ENCODE measurements around the gene GLIPR2. TPM values are rescaled to one million over a fixed set of nuclear protein-coding genes. Genes with fewer than 3 reads are reported as not detected.
"Not testable (repeated sequence)": the region's sequence is repeated elsewhere in the genome, so short reads cannot be mapped to it uniquely, and the experiment has no call there.

GLIPR2 gene, protein sequence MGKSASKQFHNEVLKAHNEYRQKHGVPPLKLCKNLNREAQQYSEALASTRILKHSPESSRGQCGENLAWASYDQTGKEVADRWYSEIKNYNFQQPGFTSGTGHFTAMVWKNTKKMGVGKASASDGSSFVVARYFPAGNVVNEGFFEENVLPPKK
- 4.0 TPM for polyA plus RNA-seq (2012; ENCODE audit: missing spikeins)

- DNase-seq (ENCODE audit: insufficient read length) (peak; percentile 97), FAIRE-seq (peak; percentile 79)
- TF ChIP-seq POLR2A (IDR thresholded peaks at IDR 0.05; ENCODE audit: low read depth, low read length) (peak; percentile 68; the same call in 1 of the 2 replicates), TAF1 (IDR thresholded peaks at IDR 0.05; ENCODE audit: borderline replicate concordance, low read depth, low read length) (no peak), POLR2AphosphoS5 (IDR thresholded peaks at IDR 0.05; ENCODE audit: low read depth, low read length) (peak; percentile 50; the same call in 1 of the 2 replicates)
Observed at GRCh38 chr9:36136272-36136893, at the start of gene GLIPR2. Gene GLIPR2 (plus strand): TSS chr9:36136733. CDS start chr9:36136779, 46 bp downstream.

GRCh38 chr9:36087054-36087453 is 49.5 kb upstream of the GLIPR2 start:
- FAIRE-seq; DNase-seq (ENCODE audit: insufficient read length): not testable (repeated sequence)

- TF ChIP-seq TAF1 (IDR thresholded peaks at IDR 0.05; ENCODE audit: borderline replicate concordance, low read depth, low read length) (no peak), POLR2A (IDR thresholded peaks at IDR 0.05; ENCODE audit: low read depth, low read length) (no peak), POLR2AphosphoS5 (IDR thresholded peaks at IDR 0.05; ENCODE audit: low read depth, low read length) (no peak)
- no peak for FAIRE-seq
Observed at GRCh38 chr9:36088020-36088419, 48.5 kb upstream of the GLIPR2 start.

GRCh38 chr9:36091026-36091953 is 45.2 kb upstream of the GLIPR2 start:
- TF ChIP-seq TAF1 (IDR thresholded peaks at IDR 0.05; ENCODE audit: borderline replicate concordance, low read depth, low read length), result no peak
- no peak for TF ChIP-seq POLR2AphosphoS5 (IDR thresholded peaks at IDR 0.05; ENCODE audit: low read depth, low read length)
- TF ChIP-seq POLR2A (IDR thresholded peaks at IDR 0.05; ENCODE audit: low read depth, low read length), result no peak
- FAIRE-seq (no peak), DNase-seq (ENCODE audit: insufficient read length) (no peak)

More at GRCh38 chr9:36088020-36088419, 48.5 kb upstream of the GLIPR2 start:
- no peak for DNase-seq (ENCODE audit: insufficient read length)

DNA sequence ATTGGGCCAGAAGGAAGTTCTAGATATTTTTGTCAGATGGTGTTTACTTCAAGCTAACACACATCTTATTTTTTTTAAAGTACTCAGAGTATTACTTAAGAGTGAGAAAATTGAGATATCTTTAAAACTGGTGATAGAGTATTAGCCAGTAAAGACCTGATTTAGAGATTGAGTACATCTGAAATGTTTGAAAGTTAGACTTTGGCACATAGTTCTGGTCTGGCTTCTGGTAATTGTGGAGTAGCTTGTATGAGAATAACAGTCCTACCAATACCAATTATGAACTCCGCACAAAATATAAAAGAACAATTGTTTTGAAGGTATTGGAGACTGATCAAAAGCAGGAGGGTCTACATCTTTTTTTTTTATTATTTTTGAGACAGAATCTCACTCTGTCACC is 44.5 kb upstream of the GLIPR2 start:
- FAIRE-seq (no peak), DNase-seq (ENCODE audit: insufficient read length) (no peak)
- TF ChIP-seq POLR2A (IDR thresholded peaks at IDR 0.05; ENCODE audit: low read depth, low read length) (no peak), POLR2AphosphoS5 (IDR thresholded peaks at IDR 0.05; ENCODE audit: low read depth, low read length) (no peak), TAF1 (IDR thresholded peaks at IDR 0.05; ENCODE audit: borderline replicate concordance, low read depth, low read length) (no peak)

DNA sequence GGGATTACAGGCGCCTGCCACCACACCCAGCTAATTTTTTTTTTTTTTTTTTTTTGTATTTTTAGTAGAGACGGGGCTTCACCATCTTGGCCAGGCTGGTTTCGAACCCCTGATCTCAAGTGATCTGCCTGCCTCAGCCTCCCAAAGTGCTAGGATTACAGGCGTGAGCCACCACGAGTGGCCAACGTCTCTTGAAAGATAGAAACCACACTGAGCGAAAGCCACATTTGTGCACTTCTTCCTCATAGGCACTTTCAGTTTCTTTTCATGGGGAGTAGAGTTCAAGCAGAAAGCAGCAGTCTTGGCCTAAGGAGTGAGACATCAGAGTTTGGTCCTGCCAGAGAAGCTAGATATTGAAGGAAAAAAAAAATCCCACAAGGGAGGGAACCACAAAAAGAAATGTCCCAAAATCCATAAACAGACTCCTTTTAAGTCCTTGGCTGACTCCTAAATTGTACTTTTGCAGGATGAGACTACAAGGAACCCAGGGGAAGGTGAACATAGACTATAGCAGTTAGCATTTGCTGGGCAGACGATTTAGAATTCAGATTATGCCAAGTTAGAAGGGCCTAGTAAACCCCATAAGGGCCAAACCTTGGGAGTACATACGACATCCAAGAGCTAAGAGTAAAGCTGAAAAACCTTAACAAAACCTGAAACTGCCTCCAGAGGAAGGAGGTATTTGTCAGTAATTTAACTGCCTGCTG is 43.9 kb upstream of the GLIPR2 start:
- FAIRE-seq, result peak; percentile 91
- peak; percentile 18 for DNase-seq (ENCODE audit: insufficient read length)
- TF ChIP-seq POLR2A (IDR thresholded peaks at IDR 0.05; ENCODE audit: low read depth, low read length), result no peak

GRCh38 chr9:36093384-36093783 is 43.1 kb upstream of the GLIPR2 start:
- FAIRE-seq (no peak), DNase-seq (ENCODE audit: insufficient read length) (no peak)
- TF ChIP-seq POLR2A (IDR thresholded peaks at IDR 0.05; ENCODE audit: low read depth, low read length) (no peak), POLR2AphosphoS5 (IDR thresholded peaks at IDR 0.05; ENCODE audit: low read depth, low read length) (no peak), TAF1 (IDR thresholded peaks at IDR 0.05; ENCODE audit: borderline replicate concordance, low read depth, low read length) (no peak)

DNA sequence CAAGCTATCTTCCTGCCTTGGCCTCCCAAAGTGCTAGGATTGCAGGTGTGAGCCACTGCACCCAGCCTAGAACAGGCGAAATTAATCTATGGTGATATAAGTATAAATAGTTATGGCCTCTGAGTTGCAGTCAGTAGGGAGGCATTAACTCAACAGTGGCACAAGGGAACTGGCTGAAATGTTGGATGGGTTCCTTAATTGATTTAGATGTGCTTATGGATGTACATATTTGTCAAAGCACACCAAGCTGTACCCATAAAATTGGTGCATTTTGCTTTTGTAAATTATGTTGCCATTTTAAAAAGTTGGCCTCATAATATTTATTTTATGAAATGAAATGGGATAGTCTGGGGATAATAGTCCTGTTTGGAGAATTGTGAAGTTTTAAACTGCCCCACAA is 36.8 kb upstream of the GLIPR2 start:
- TF ChIP-seq POLR2AphosphoS5 (IDR thresholded peaks at IDR 0.05; ENCODE audit: low read depth, low read length), result no peak
- TF ChIP-seq POLR2A (IDR thresholded peaks at IDR 0.05; ENCODE audit: low read depth, low read length), result no peak
- no peak for TF ChIP-seq TAF1 (IDR thresholded peaks at IDR 0.05; ENCODE audit: borderline replicate concordance, low read depth, low read length)
- DNase-seq (ENCODE audit: insufficient read length) (no peak), FAIRE-seq (no peak)

DNA sequence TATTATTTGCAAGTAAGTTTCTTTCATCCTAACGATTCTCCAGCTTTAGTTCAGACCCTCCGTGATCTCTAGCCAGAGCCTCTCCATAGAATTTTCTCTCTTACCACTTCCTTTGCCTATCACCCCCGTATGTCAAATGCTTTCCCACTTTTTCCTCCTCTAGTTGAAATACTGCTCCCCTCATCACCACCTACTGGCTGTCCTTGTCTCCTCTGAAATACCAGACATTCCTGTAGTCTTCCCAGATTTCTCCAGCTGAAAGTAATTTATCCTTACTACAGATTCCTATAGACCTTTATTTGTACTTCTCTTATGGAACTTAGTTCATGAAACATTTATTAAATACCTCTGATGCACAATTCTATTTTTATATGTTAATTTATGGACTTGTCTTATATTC is 36.0 kb upstream of the GLIPR2 start:
- TF ChIP-seq POLR2AphosphoS5 (IDR thresholded peaks at IDR 0.05; ENCODE audit: low read depth, low read length) (no peak), POLR2A (IDR thresholded peaks at IDR 0.05; ENCODE audit: low read depth, low read length) (no peak)
- DNase-seq (ENCODE audit: insufficient read length) (no peak), FAIRE-seq (no peak)

GRCh38 chr9:36101916-36102741 is 34.4 kb upstream of the GLIPR2 start:
- DNase-seq (ENCODE audit: insufficient read length), result no peak
- no peak for TF ChIP-seq POLR2AphosphoS5 (IDR thresholded peaks at IDR 0.05; ENCODE audit: low read depth, low read length)
- FAIRE-seq, result no peak

Measured in GM12892 (cell line).